ENCODE results near the gene KHK.
A peak's percentile ranks its signal among the peaks of the same experiment; 100 is the strongest.

Gene KHK

GRCh38 chr2:27122791-27123190 lies 36.2 kb downstream of the KHK start:
- DNase-seq, result no peak
- Mint-ChIP-seq H3K27ac (no peak overlapping the region), H3K4me3 (peak overlapping the region; percentile 85 to 89), H3K27me3 (peaks cover 49% of the 10 kb centered on the region), H3K9me3 (no peaks in the 10 kb centered on the region), H3K4me1 (peaks cover 28% of the 10 kb centered on the region)
- no peak for ATAC-seq

- ATAC-seq (peak; percentile 81), DNase-seq (peak; percentile 52 to 56)
- Mint-ChIP-seq H3K4me3 (peak within 1 kb of the TSS; percentile 85 to 89), H3K4me1 (peaks cover 21% of the 10 kb centered on the region), H3K27me3 (peaks cover 43% of the 10 kb centered on the region), H3K9me3 (no peaks in the 10 kb centered on the region), H3K27ac (peak within 1 kb of the TSS; percentile 83 to 94)
Measured at GRCh38 chr2:27123302-27124150, 37.0 kb downstream of the KHK start, which contains the start of gene ABHD1. ABHD1 (plus strand) TSS chr2:27123815; CDS start chr2:27123949, 134 bp downstream.

DNA sequence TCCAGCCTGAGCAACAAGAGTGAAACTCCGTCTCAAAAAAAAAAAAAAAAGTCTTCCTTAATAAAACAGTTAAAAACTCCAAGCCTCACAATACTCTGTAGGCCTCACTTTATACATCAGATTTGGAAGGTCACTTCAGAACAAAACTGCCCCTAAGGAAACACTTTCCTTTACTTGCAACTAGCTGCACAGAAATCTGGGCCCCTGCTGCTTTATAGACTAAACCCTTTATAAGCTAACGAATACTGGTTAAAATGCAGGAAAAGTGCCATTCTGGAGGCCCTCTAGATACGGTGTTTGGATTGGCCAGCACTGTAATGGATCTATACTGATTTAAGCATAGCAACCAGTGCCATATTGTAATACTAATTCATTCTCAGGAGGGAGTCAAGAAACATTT lies 38.5 kb downstream of the KHK start:
- ATAC-seq, result no peak
- no peak for DNase-seq
- no peak overlapping the region for H3K27ac Mint-ChIP-seq
- H3K4me3 Mint-ChIP-seq, result no peak overlapping the region
- peaks cover 29% of the 10 kb centered on the region for H3K27me3 Mint-ChIP-seq
- peaks cover 15% of the 10 kb centered on the region for H3K4me1 Mint-ChIP-seq
- no peaks in the 10 kb centered on the region for H3K9me3 Mint-ChIP-seq

GRCh38 chr2:27126252-27126710 lies 39.7 kb downstream of the KHK start:
- Mint-ChIP-seq H3K4me3 (no peak overlapping the region), H3K9me3 (no peaks in the 10 kb centered on the region), H3K27me3 (peaks cover 19% of the 10 kb centered on the region), H3K27ac (no peak overlapping the region), H3K4me1 (peaks cover 26% of the 10 kb centered on the region)
- ATAC-seq (no peak), DNase-seq (no peak)

- H3K27ac Mint-ChIP-seq, result no peak overlapping the region
- H3K9me3 Mint-ChIP-seq, result no peaks in the 10 kb centered on the region
- H3K4me1 Mint-ChIP-seq, result peaks cover 41% of the 10 kb centered on the region
- no peak for ATAC-seq
- H3K4me3 Mint-ChIP-seq, result no peak overlapping the region
- no peak for DNase-seq
- H3K27me3 Mint-ChIP-seq, result peaks cover 1% of the 10 kb centered on the region
Measured at GRCh38 chr2:27127883-27128667, 41.5 kb downstream of the KHK start.

GRCh38 chr2:27128668-27129571 lies 42.3 kb downstream of the KHK start:
- Mint-ChIP-seq H3K9me3 (no peaks in the 10 kb centered on the region), H3K27ac (no peak overlapping the region), H3K27me3 (no peaks in the 10 kb centered on the region), H3K4me3 (no peak overlapping the region), H3K4me1 (peaks cover 42% of the 10 kb centered on the region)
- ATAC-seq (no peak), DNase-seq (no peak)

DNA sequence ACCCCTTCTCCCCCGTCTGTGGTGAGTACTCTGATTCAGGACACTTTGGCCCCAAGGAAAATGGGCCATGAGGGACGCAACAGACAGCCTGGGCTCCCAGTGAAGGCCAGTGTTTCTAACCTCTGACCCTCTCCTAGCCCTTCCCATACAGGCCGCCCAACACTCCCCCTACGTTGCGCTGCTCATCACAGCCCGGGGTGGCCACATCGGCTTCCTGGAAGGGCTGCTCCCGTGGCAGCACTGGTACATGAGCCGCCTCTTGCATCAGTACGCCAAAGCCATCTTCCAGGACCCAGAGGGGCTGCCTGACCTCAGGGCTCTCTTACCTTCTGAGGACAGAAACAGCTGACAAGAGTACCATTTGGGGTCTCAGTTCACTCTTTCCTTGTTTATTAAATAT lies 43.8 kb downstream of the KHK start:
- peaks cover 48% of the 10 kb centered on the region for H3K4me1 Mint-ChIP-seq
- no peaks in the 10 kb centered on the region for H3K9me3 Mint-ChIP-seq
- no peak overlapping the region for H3K27ac Mint-ChIP-seq
- H3K4me3 Mint-ChIP-seq, result no peak overlapping the region
- no peak for DNase-seq
- no peaks in the 10 kb centered on the region for H3K27me3 Mint-ChIP-seq
- ATAC-seq, result no peak

- Mint-ChIP-seq H3K4me1 (peaks cover 50% of the 10 kb centered on the region), H3K9me3 (no peaks in the 10 kb centered on the region), H3K27ac (no peak overlapping the region), H3K4me3 (no peak overlapping the region), H3K27me3 (no peaks in the 10 kb centered on the region)
- ATAC-seq (no peak), DNase-seq (no peak)
Measured at GRCh38 chr2:27131429-27131828, 44.9 kb downstream of the KHK start.

- peak; percentile 14 to 31 for DNase-seq
Measured at GRCh38 chr2:27133195-27133875, 46.8 kb downstream of the KHK start.

GRCh38 chr2:27133905-27134780 lies 47.6 kb downstream of the KHK start, which contains the start of gene PREB:
PREB (minus strand) TSS chr2:27134636; CDS start chr2:27134421, 215 bp downstream.
- Mint-ChIP-seq H3K9me3 (no peaks in the 10 kb centered on the region), H3K4me3 (peak within 1 kb of the TSS; percentile 81 to 94), H3K4me1 (peaks cover 50% of the 10 kb centered on the region), H3K27ac (peak within 1 kb of the TSS; percentile 96 to 99), H3K27me3 (no peaks in the 10 kb centered on the region)
- ATAC-seq (peak; percentile 94), DNase-seq (peak; percentile 99)

More at GRCh38 chr2:27133195-27133875, 46.8 kb downstream of the KHK start:
- Mint-ChIP-seq H3K27ac (peak overlapping the region; percentile 89 to 99), H3K4me1 (peaks cover 50% of the 10 kb centered on the region), H3K4me3 (peak overlapping the region; percentile 81 to 94), H3K9me3 (no peaks in the 10 kb centered on the region), H3K27me3 (no peaks in the 10 kb centered on the region)
- ATAC-seq, result peak; percentile 18

DNA sequence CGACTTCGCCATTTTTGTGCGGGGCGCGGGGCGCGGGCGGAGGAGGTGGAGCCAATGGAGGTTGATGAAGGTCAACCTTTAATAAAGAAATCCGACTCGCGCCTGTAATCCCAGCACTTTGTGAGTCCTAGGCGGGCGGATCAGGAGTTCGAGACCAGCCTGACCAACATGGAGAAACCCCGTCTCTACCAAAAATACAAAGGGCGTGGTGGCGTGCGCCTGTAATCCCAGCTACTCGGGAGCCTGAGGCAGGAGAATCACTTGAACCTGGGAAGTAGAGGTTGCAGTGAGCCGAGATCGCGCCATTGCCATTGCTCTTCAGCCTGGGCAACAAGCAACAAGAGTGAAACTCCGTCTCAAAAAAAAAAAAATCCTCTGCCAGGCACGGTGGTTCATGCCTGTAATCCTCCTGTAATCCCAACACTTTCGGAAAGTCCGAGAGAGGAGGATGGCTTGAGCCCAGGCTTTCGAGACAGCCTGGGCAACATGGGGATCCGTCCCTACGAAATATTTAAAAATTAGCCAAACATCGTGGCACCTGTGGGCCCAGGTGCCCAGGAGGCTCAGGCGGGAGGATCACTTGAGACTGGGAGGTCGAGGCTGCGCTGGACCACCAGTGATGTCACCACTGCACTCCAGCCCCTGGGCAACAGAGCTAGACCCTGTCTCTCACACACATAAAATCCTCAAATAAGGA lies 48.4 kb downstream of the KHK start:
- H3K27me3 Mint-ChIP-seq, result no peaks in the 10 kb centered on the region
- no peak for DNase-seq
- H3K4me1 Mint-ChIP-seq, result peaks cover 50% of the 10 kb centered on the region
- H3K9me3 Mint-ChIP-seq, result no peaks in the 10 kb centered on the region
- ATAC-seq, result no peak
- peak overlapping the region; percentile 14 to 99 for H3K27ac Mint-ChIP-seq
- peak overlapping the region; percentile 81 to 94 for H3K4me3 Mint-ChIP-seq

GRCh38 chr2:27135478-27135955 lies 48.9 kb downstream of the KHK start:
- no peaks in the 10 kb centered on the region for H3K27me3 Mint-ChIP-seq
- peaks cover 46% of the 10 kb centered on the region for H3K4me1 Mint-ChIP-seq
- no peak for ATAC-seq
- H3K4me3 Mint-ChIP-seq, result peak overlapping the region; percentile 81 to 94
- H3K9me3 Mint-ChIP-seq, result no peaks in the 10 kb centered on the region
- no peak for DNase-seq
- peak overlapping the region in 1 of 2 donors; percentile 99 for H3K27ac Mint-ChIP-seq

- Mint-ChIP-seq H3K27ac (no peak overlapping the region), H3K4me1 (peaks cover 34% of the 10 kb centered on the region)
- no peak for ATAC-seq
Measured at GRCh38 chr2:27136751-27137150, 50.2 kb downstream of the KHK start.

More at GRCh38 chr2:27136751-27137150, 50.2 kb downstream of the KHK start:
- H3K4me3 Mint-ChIP-seq, result no peak overlapping the region
- no peaks in the 10 kb centered on the region for H3K9me3 Mint-ChIP-seq
- no peak for DNase-seq
- no peaks in the 10 kb centered on the region for H3K27me3 Mint-ChIP-seq

All from stimulated activated naive CD8-positive, alpha-beta T cell treated with anti-CD3 and anti-CD28 coated beads, Interleukin-15, amount 100 ng/mL, for 72 hours (primary cell).